Smooth muscle cell of the coronary artery (primary cell): ENCODE results near the gene EXOC3L4. TPM values are rescaled to one million over a fixed set of nuclear protein-coding genes. Genes with fewer than 3 reads are reported as not detected.

Source experiments
- total RNA-seq: library from RNA; depleted of rRNA; stranded (reverse); fragments of >200 nt; gene quantifications from 2 replicates; pipeline ENCODE4 v1.2.3, GENCODE V29; 2014; ENCODE audit warnings: low replicate concordance

Gene EXOC3L4
- 0.35 TPM in 1 of 2 replicates, not detected in the other for total RNA-seq

GRCh38 chr14:103094406-103095209, at the start of gene EXOC3L4:
Gene EXOC3L4 (plus strand): TSS chr14:103094725. CDS start chr14:103100220, 5,495 bp downstream.

DNA sequence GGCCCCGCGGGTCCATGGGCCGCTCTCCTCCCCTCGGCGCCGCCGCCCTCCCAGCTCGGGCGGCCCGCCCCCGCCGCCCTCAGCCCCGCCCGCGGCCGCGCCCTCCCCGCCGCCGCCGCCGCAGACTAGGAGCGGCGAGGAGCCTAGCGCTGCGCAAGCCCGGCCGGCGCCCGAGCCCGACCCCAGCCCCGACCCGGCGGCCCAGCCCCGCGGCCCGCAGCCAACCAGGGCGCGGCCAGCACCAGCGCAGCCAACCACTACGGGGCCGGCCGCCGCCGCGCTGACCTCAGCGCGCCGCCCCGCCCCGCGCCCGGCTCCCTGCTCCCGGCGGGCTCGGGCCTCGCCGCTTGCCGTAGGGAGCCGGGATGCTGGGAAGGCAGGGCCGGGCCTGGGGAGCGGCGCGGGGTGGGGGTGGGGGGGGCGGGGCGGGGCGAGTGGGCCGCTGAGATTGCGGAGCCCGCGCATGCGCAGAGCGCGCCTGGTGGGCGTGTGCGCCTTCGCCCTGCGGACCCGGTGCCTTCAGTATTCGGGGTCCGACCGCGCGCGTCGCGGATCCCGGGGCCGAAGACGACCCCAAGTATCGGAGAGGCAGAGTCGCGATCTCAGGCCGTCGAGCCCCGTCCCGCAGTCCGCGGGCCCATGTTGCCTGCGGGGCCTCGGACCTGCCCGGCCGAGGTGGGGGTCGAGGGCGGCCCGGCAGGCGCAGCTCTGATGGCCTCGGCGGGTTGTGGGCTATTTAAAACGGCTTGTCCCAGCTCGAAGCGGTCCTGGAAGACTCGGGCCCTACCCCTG, 37.0 kb upstream of the EXOC3L4 start, which contains the start of gene CDC42BPB:
Gene CDC42BPB (minus strand): TSS at position 178 of the 792 bp plus-strand sequence. CDS start 376 bp downstream, outside the sequence.

GRCh38 chr14:103084021-103084919, 10.3 kb upstream of the EXOC3L4 start, which contains the start of gene LBHD2:
Gene LBHD2 (plus strand): TSS chr14:103084210. CDS start chr14:103086013, 1,803 bp downstream.

DNA sequence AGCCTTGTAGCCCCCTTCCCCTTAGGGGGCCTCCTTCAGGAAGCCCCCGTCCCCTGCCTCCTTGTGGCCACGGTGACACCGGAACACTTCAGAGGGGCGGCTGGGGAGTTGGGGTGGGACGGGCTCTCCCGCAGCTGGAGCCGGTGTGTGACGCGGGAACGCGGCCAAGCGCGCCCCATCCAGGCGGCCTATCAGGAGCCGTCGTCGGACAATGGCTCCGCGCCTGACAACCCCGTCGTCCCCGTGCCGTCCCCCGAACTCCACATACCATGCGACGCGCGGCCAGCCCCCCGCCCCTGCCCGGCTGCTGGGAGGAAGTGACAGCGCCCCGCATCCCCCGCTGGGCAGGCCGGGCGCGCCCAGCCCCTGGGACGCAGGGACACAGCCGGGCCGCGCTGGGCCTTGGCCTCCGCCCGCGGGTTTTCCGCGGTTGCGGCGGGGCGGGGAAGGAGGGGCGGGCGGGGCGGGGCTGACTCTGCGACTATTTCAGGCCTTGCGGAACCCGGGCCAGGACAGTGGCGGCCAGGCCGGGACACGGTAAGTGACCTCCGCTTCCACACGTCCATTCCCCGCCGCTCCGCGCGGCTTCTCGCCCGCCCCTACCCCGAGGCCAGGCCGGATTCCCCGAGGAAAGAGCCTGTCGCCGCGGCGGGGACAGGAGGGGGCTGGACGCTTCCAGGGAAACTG, 28.6 kb downstream of the EXOC3L4 start, which contains the start of gene TNFAIP2:
Gene TNFAIP2 (plus strand): TSS at position 515 of the 687 bp plus-strand sequence. CDS start 2,997 bp downstream, outside the sequence.

Other genes with a start within 250 kb of the EXOC3L4 start
- gene AMN, start 172.1 kb upstream of the EXOC3L4 start, total RNA-seq = 0.23 TPM in 1 of 2 replicates, not detected in the other
- 60.6 and 77.9 TPM in 2 replicates for gene CDC42BPB, start 37.2 kb upstream of the EXOC3L4 start, total RNA-seq
- gene LBHD2, start 10.5 kb upstream of the EXOC3L4 start, total RNA-seq = not detected in 2 replicates
- 21.9 and 46.6 TPM in 2 replicates for gene TNFAIP2, start 28.7 kb downstream of the EXOC3L4 start, total RNA-seq
- gene EIF5, start 239.5 kb downstream of the EXOC3L4 start, total RNA-seq = 114 and 401 TPM in 2 replicates